Measurements from ENCODE around the gene KLRF2.
"Not testable (repeated sequence)": the region's sequence is repeated elsewhere in the genome, so short reads cannot be mapped to it uniquely, and the experiment has no call there.

Gene KLRF2

GRCh38 chr12:9872742-9873141 lies 8.5 kb upstream of the KLRF2 start:
- H3K4me3 ChIP-seq (replicated peaks; ENCODE audit: insufficient read depth, low read length) = no peak overlapping the region
- DNase-seq (ENCODE audit: low read depth in 1 of 2, low spot score in 1 of 2) = no peak
- H3K27ac ChIP-seq (replicated peaks) = no peak overlapping the region
- no peaks in the 10 kb centered on the region for H3K27me3 ChIP-seq (ENCODE audit: insufficient read depth, poor library complexity, severe bottlenecking)
- TF ChIP-seq REST (IDR thresholded peaks at IDR 0.05; ENCODE audit: insufficient replicate concordance, low read depth) = no peak
- TF ChIP-seq CTCF (IDR thresholded peaks at IDR 0.05; ENCODE audit: insufficient read depth, low read length) = no peak
- no peak for TF ChIP-seq POLR2AphosphoS5 (IDR thresholded peaks at IDR 0.05; ENCODE audit: low read depth)
- no peak for TF ChIP-seq SPI1 (IDR thresholded peaks at IDR 0.05; ENCODE audit: borderline replicate concordance, low read depth)

GRCh38 chr12:9876120-9876519 lies 5.2 kb upstream of the KLRF2 start:
- H3K27me3 ChIP-seq (ENCODE audit: insufficient read depth, poor library complexity, severe bottlenecking); H3K27ac ChIP-seq (replicated peaks); H3K4me3 ChIP-seq (replicated peaks; ENCODE audit: insufficient read depth, low read length); DNase-seq (ENCODE audit: low read depth in 1 of 2, low spot score in 1 of 2): not testable (repeated sequence)

GRCh38 chr12:9880532-9881078 lies 684 bp upstream of the KLRF2 start:
- H3K27ac ChIP-seq (replicated peaks) = no peak overlapping the region
- no peak overlapping the region for H3K4me3 ChIP-seq (replicated peaks; ENCODE audit: insufficient read depth, low read length)
- H3K27me3 ChIP-seq (ENCODE audit: insufficient read depth, poor library complexity, severe bottlenecking) = no peaks in the 10 kb centered on the region
- TF ChIP-seq CTCF (IDR thresholded peaks at IDR 0.05; ENCODE audit: insufficient read depth, low read length) (no peak), GABPA (IDR thresholded peaks at IDR 0.05; ENCODE audit: low read depth) (no peak), REST (IDR thresholded peaks at IDR 0.05; ENCODE audit: insufficient replicate concordance, low read depth) (no peak), SPI1 (IDR thresholded peaks at IDR 0.05; ENCODE audit: borderline replicate concordance, low read depth) (no peak), POLR2AphosphoS5 (IDR thresholded peaks at IDR 0.05; ENCODE audit: low read depth) (no peak)
- DNase-seq (ENCODE audit: low read depth in 1 of 2, low spot score in 1 of 2) = no peak

- Histone ChIP-seq H3K4me3 (replicated peaks; ENCODE audit: insufficient read depth, low read length) (no peak overlapping the region), H3K27ac (replicated peaks) (no peak overlapping the region), H3K27me3 (ENCODE audit: insufficient read depth, poor library complexity, severe bottlenecking) (no peaks in the 10 kb centered on the region)
- DNase-seq (ENCODE audit: low read depth in 1 of 2, low spot score in 1 of 2) = no peak
- TF ChIP-seq REST (IDR thresholded peaks at IDR 0.05; ENCODE audit: insufficient replicate concordance, low read depth) = no peak
- TF ChIP-seq CTCF (IDR thresholded peaks at IDR 0.05; ENCODE audit: insufficient read depth, low read length) = no peak
- no peak for TF ChIP-seq SPI1 (IDR thresholded peaks at IDR 0.05; ENCODE audit: borderline replicate concordance, low read depth)
- TF ChIP-seq GABPA (IDR thresholded peaks at IDR 0.05; ENCODE audit: low read depth) = no peak
- no peak for TF ChIP-seq POLR2AphosphoS5 (IDR thresholded peaks at IDR 0.05; ENCODE audit: low read depth)
Measured at GRCh38 chr12:9881988-9882387, 699 bp downstream of the KLRF2 start.

Measured in HL-60 (cell line).